COLO668 (cell line): Measurements from ENCODE around the gene GSX2.
"Not testable (repeated sequence)": the region's sequence is repeated elsewhere in the genome, so short reads cannot be mapped to it uniquely, and the experiment has no call there.

Experiments used
- DNase-seq: peaks from one replicate; lab custom pipeline; 2025; ENCODE audit not compliant: unreplicated experiment; lab: John Stamatoyannopoulos, UW

Gene GSX2

GRCh38 chr4:54102531-54103106, 2.7 kb downstream of the GSX2 start:
- no peak for DNase-seq

- DNase-seq = no peak
These were observed 3.2 kb downstream of the GSX2 start for GRCh38 chr4:54103190-54103574.

- DNase-seq = no peak
These were observed 4.9 kb downstream of the GSX2 start for GRCh38 chr4:54104907-54105306.

GRCh38 chr4:54107951-54108748, 8.2 kb downstream of the GSX2 start:
- no peak for DNase-seq

- no peak for DNase-seq
These were observed 9.5 kb downstream of the GSX2 start for GRCh38 chr4:54109241-54110018.

GRCh38 chr4:54110019-54110416, 10.1 kb downstream of the GSX2 start:
- DNase-seq = no peak

GRCh38 chr4:54113206-54113605, 13.2 kb downstream of the GSX2 start:
- DNase-seq = not testable (repeated sequence)

GRCh38 chr4:54116246-54116645, 16.3 kb downstream of the GSX2 start:
- not testable (repeated sequence) for DNase-seq

GRCh38 chr4:54118850-54119589, 19.1 kb downstream of the GSX2 start:
- DNase-seq = no peak

- no peak for DNase-seq
These were observed 20.6 kb downstream of the GSX2 start for GRCh38 chr4:54120518-54120917.

- DNase-seq = no peak
These were observed 27.7 kb downstream of the GSX2 start for GRCh38 chr4:54127660-54128059.

GRCh38 chr4:54128694-54129093, 28.7 kb downstream of the GSX2 start:
- not testable (repeated sequence) for DNase-seq

GRCh38 chr4:54139332-54139731, 39.4 kb downstream of the GSX2 start:
- no peak for DNase-seq

GRCh38 chr4:54140287-54140686, 40.3 kb downstream of the GSX2 start:
- DNase-seq = no peak

- DNase-seq = no peak
These were observed 44.2 kb downstream of the GSX2 start for GRCh38 chr4:54144199-54144598.

GRCh38 chr4:54144661-54145171, 44.8 kb downstream of the GSX2 start:
- DNase-seq = no peak

- DNase-seq = no peak
These were observed 46.2 kb downstream of the GSX2 start for GRCh38 chr4:54146139-54146538.

GRCh38 chr4:54149323-54149722, 49.4 kb downstream of the GSX2 start:
- no peak for DNase-seq
